Mesendoderm (in vitro differentiated cells): ENCODE results near the gene CCDC81.

Experiments
- DNase-seq: peaks from one replicate; pipeline ENCODE4 v3.0.0; 2013
- H2AK5ac ChIP-seq: 2 replicates; pipeline ENCODE4 v1.6.1; 2013; ENCODE audit warnings: low read length, inconsistent platforms
- H2BK120ac ChIP-seq: 2 replicates; pipeline ENCODE4 v1.6.1; 2013; ENCODE audit warnings: low read depth, mild to moderate bottlenecking, low read length, moderate library complexity, mixed read lengths
- H2BK15ac ChIP-seq: replicated peaks from 2 replicates; pipeline ENCODE4 v1.6.1; 2013; ENCODE audit warnings: low read depth, mild to moderate bottlenecking, moderate library complexity
- H2BK5ac ChIP-seq: 2 replicates; pipeline ENCODE4 v1.6.1; 2013; ENCODE audit warnings: low read length, inconsistent platforms
- H3K18ac ChIP-seq: 2 replicates; pipeline ENCODE4 v1.6.1; 2013; ENCODE audit warnings: mild to moderate bottlenecking, low read length, mixed read lengths
- H3K23ac ChIP-seq: one replicate; pipeline ENCODE4 v1.6.1; 2013; ENCODE audit warnings: low read length
- H3K27ac ChIP-seq: 2 replicates; pipeline ENCODE4 v1.5.1; 2013; ENCODE audit warnings: low read depth, mild to moderate bottlenecking, inconsistent platforms, low read length, moderate library complexity
- H3K27me3 ChIP-seq: 2 replicates; pipeline ENCODE4 v1.6.1; 2013; ENCODE audit warnings: low read length, control low read depth, mild to moderate bottlenecking, inconsistent platforms; ENCODE audit not compliant: insufficient read depth, poor library complexity
- H3K36me3 ChIP-seq: 2 replicates; pipeline ENCODE4 v1.6.1; 2013; ENCODE audit warnings: low read length, inconsistent platforms; ENCODE audit not compliant: control insufficient read depth, insufficient read depth
- H3K4ac ChIP-seq: one replicate; pipeline ENCODE4 v1.6.1; 2013; ENCODE audit warnings: low read depth, mild to moderate bottlenecking, low read length, moderate library complexity
- H3K4me1 ChIP-seq: 2 replicates; pipeline ENCODE4 v1.6.1; 2013; ENCODE audit warnings: low read depth, low read length, inconsistent platforms; ENCODE audit not compliant: control insufficient read depth
- H3K4me2 ChIP-seq: 2 replicates; pipeline ENCODE4 v1.6.1; 2013; ENCODE audit warnings: low read length
- H3K4me3 ChIP-seq: 2 replicates; pipeline ENCODE4 v1.5.1; 2013; ENCODE audit warnings: mild to moderate bottlenecking, low read length
- H3K56ac ChIP-seq: one replicate; pipeline ENCODE4 v1.6.1; 2013; ENCODE audit warnings: low read length
- H3K79me1 ChIP-seq: 2 replicates; pipeline ENCODE4 v1.6.1; 2013; ENCODE audit warnings: low read length, inconsistent platforms
- H3K79me2 ChIP-seq: 2 replicates; pipeline ENCODE4 v1.6.1; 2013; ENCODE audit warnings: mild to moderate bottlenecking, low read length; ENCODE audit not compliant: control insufficient read depth, insufficient read depth
- H3K9ac ChIP-seq: 2 replicates; pipeline ENCODE4 v1.6.1; 2013; ENCODE audit warnings: low read length, inconsistent platforms
- H4K5ac ChIP-seq: one replicate; pipeline ENCODE4 v1.6.1; 2013; ENCODE audit warnings: low read length
- H4K8ac ChIP-seq: one replicate; pipeline ENCODE4 v1.6.1; 2013; ENCODE audit warnings: low read depth, mild to moderate bottlenecking, control low read depth, low read length, moderate library complexity
- WGBS: extraction: QIAGEN DNeasy Blood & Tissue Kit; methylation state at CpG from one replicate; pipeline ENCODE4 v1.1.7; 2013; ENCODE audit warnings: low lambda C conversion rate, missing lambda C conversion rate; ENCODE audit not compliant: insufficient coverage; ENCODE audit errors: extremely low coverage; 5-methylcytosine and 5-hydroxymethylcytosine counted together

The CCDC81 gene

DNA sequence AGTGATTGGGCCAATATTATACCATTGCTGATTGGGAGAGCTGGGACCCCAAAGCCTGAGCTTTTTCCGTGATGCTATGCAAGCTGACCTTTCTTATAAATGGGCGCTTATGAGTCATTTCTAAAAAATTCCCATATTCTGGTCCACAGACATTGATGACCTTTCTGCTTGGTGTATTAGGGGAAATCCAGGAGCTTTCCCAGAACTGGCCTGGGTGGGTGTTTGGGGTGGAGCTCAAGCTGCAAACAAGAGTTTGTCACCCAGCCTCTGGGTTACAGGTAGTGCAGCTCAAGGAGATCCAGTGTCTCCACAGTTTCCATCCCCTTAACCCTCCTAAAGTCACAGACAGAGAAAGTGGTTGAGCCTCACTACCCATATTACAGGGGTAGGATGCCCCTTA, 67.7 kb downstream of the CCDC81 start:
- Histone ChIP-seq H2AK5ac (no peak overlapping the region), H2BK15ac (no peak overlapping the region), H3K36me3 (no peaks in the 10 kb centered on the region), H3K79me2 (no peaks in the 10 kb centered on the region), H3K4me2 (no peak overlapping the region), H3K23ac (no peak overlapping the region), H3K27ac (no peak overlapping the region), H3K4ac (no peak overlapping the region), H3K4me1 (no peaks in the 10 kb centered on the region), H2BK120ac (no peak overlapping the region), H3K18ac (no peak overlapping the region), H3K27me3 (no peaks in the 10 kb centered on the region), H3K79me1 (no peaks in the 10 kb centered on the region), H2BK5ac (no peak overlapping the region), H3K56ac (no peak overlapping the region), H3K9ac (no peak overlapping the region), H4K8ac (no peak overlapping the region), H3K4me3 (no peak overlapping the region), H4K5ac (no peak overlapping the region)
- DNase-seq = no peak
- WGBS = no CpG with 5 or more reads among the region's 2 CpGs

DNA sequence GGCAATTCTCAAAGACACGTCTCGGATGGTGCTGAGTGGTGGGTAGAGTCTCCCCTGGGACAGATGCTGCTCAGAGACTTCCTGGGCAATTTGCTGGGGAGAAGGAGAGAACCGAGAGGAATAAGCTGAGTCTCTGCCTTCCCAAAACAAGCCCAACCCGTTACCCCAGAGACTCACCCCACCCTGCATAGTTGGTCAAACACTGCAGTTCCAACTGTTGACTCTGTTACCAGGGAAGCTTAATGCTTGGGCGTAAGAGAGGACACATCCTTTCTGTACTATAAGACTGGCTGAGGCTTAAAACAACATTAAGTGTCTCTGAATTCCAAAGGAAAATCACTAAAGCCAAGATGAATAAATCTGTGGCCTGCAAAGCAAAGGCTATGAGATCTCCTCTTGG, 68.1 kb downstream of the CCDC81 start:
- H3K27ac ChIP-seq = no peak overlapping the region
- H3K23ac ChIP-seq = no peak overlapping the region
- H3K9ac ChIP-seq = no peak overlapping the region
- no peak overlapping the region for H2BK120ac ChIP-seq
- no peak overlapping the region for H3K4me2 ChIP-seq
- H3K79me1 ChIP-seq = no peaks in the 10 kb centered on the region
- H3K18ac ChIP-seq = no peak overlapping the region
- no peak overlapping the region for H3K4ac ChIP-seq
- H3K4me3 ChIP-seq = no peak overlapping the region
- no peak overlapping the region for H2BK15ac ChIP-seq
- no peak overlapping the region for H4K8ac ChIP-seq
- no peak overlapping the region for H3K56ac ChIP-seq
- no peak overlapping the region for H2BK5ac ChIP-seq
- H3K27me3 ChIP-seq = no peaks in the 10 kb centered on the region
- H3K36me3 ChIP-seq = no peaks in the 10 kb centered on the region
- no peak overlapping the region for H4K5ac ChIP-seq
- H2AK5ac ChIP-seq = no peak overlapping the region
- no CpG with 5 or more reads among the region's 5 CpGs for WGBS
- H3K79me2 ChIP-seq = no peaks in the 10 kb centered on the region
- DNase-seq = no peak
- H3K4me1 ChIP-seq = no peaks in the 10 kb centered on the region

DNA sequence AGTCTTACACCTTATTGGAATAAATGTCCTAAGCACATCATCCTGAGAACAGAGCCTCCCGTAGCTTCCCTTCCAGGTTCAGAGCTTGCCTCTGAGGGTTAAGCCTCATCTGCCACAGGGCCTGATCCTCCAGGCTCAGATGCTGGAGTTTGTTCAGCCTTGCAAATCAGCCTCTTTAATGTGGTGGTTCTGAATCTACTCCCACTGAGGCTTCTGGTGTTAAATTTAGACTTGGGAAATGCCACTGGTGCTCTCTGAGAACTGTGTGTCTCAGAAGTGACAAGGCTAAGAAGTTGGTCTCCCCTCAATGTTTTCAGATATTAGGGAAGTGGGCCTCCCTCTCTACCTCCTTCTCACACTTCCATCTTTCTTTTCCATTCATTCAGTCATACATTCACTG, 68.7 kb downstream of the CCDC81 start:
- Histone ChIP-seq H2AK5ac (no peak overlapping the region), H3K9ac (no peak overlapping the region), H3K23ac (no peak overlapping the region), H4K8ac (no peak overlapping the region), H3K79me1 (no peaks in the 10 kb centered on the region), H3K79me2 (no peaks in the 10 kb centered on the region), H3K18ac (no peak overlapping the region), H3K27ac (no peak overlapping the region), H2BK120ac (no peak overlapping the region), H3K56ac (no peak overlapping the region), H4K5ac (no peak overlapping the region), H3K36me3 (no peaks in the 10 kb centered on the region), H3K27me3 (no peaks in the 10 kb centered on the region), H3K4me1 (no peaks in the 10 kb centered on the region), H2BK15ac (no peak overlapping the region), H3K4me3 (no peak overlapping the region), H2BK5ac (no peak overlapping the region), H3K4ac (no peak overlapping the region), H3K4me2 (no peak overlapping the region)
- no CpG with 5 or more reads among the region's 1 CpG for WGBS
- DNase-seq = no peak

DNA sequence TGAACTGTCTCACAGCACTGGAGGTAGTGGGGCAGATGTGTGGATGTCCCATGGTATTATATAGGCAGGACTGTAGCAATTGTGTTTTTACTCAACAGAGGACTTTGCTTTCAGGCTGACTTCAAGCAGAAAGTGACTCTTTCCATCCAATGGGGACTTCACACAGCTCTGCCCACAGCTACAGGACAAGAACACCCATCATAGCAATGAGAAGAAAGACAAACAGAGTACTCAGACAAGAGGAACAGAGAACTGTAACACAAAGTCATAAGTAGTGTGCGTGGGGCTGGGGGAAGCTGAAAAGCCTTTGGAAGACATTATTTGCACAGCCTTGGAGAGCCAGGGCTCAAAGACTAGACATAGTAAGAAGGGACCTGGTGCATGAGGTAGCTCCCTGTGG, 70.3 kb downstream of the CCDC81 start:
- H3K27ac ChIP-seq = no peak overlapping the region
- no peak overlapping the region for H4K5ac ChIP-seq
- H3K56ac ChIP-seq = no peak overlapping the region
- no peak overlapping the region for H2BK15ac ChIP-seq
- H3K4me3 ChIP-seq = no peak overlapping the region
- H3K18ac ChIP-seq = no peak overlapping the region
- H4K8ac ChIP-seq = no peak overlapping the region
- WGBS = no CpG with 5 or more reads among the region's 1 CpG
- H3K4me1 ChIP-seq = no peaks in the 10 kb centered on the region
- no peak overlapping the region for H2BK5ac ChIP-seq
- H2BK120ac ChIP-seq = no peak overlapping the region
- no peaks in the 10 kb centered on the region for H3K79me2 ChIP-seq
- no peak overlapping the region for H3K9ac ChIP-seq
- H3K27me3 ChIP-seq = no peaks in the 10 kb centered on the region
- H3K79me1 ChIP-seq = no peaks in the 10 kb centered on the region
- no peak overlapping the region for H3K23ac ChIP-seq
- H3K4ac ChIP-seq = no peak overlapping the region
- H3K4me2 ChIP-seq = no peak overlapping the region
- DNase-seq = no peak
- no peaks in the 10 kb centered on the region for H3K36me3 ChIP-seq
- H2AK5ac ChIP-seq = no peak overlapping the region

DNA sequence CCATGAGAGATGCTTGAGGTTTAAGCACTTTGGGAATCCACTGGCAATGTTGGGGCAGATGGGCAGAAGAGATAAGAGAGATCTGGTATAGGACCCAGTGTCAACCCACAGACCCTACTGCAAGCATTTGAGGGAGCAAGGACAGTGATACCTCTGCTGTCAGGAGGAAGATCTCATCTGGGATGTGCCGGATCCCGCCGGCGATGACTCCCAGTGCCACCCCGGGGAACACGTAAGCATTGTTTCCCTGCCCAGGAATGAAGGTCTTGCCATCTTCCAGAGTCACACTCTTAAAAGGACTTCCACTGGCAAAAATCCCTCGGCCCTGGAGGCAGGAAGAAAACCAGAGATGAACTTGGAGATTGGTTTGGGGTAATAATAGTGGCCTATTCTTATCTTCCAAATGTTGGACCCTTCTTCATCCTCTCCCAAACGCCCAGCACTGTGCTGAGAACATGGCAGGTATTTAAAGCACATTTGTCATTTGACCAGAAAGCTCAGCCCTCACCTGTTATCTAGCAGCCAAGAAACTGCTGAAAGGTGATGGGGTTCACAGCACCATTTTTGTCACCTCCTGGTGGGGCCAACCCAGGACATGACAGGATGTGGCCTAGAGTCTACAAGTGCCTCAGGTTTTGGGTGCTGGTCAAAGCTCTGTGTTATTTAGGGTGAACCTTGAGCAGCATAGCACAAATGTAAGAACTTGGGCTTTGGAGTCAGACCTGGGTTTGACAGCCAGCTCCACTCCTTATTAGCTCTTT, 71.7 kb downstream of the CCDC81 start:
- Histone ChIP-seq H3K36me3 (no peaks in the 10 kb centered on the region), H2AK5ac (no peak overlapping the region), H3K4me3 (no peak overlapping the region), H3K79me1 (no peaks in the 10 kb centered on the region), H3K4me2 (no peak overlapping the region), H3K23ac (no peak overlapping the region), H3K27me3 (no peaks in the 10 kb centered on the region), H2BK5ac (no peak overlapping the region), H4K5ac (no peak overlapping the region), H3K56ac (no peak overlapping the region), H2BK15ac (no peak overlapping the region), H2BK120ac (no peak overlapping the region), H3K18ac (no peak overlapping the region), H3K79me2 (no peaks in the 10 kb centered on the region), H3K4ac (no peak overlapping the region), H3K27ac (no peak overlapping the region), H4K8ac (no peak overlapping the region), H3K9ac (no peak overlapping the region), H3K4me1 (no peaks in the 10 kb centered on the region)
- no peak for DNase-seq
- no CpG with 5 or more reads among the region's 8 CpGs for WGBS

DNA sequence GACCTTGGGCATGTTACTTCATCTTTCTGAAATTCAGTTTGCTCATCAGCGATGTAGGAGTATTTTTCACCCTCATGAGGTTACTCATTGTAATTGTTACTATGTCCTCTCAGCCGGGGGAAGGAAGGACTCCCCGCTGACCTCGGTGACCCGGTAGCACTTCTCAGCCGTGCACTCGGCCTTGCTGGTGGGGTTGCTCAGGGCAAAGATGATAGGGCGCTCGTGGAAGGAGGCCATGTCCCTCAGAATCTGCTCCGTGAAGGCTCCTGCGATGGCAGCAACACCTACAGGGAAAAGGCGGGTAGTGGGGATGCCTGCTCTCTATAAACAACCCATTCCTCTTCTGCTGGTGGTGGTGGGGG, 72.2 kb downstream of the CCDC81 start:
- Histone ChIP-seq H3K27ac (no peak overlapping the region), H4K8ac (no peak overlapping the region), H3K27me3 (no peaks in the 10 kb centered on the region), H3K9ac (no peak overlapping the region), H3K4me3 (no peak overlapping the region), H3K23ac (no peak overlapping the region), H3K18ac (no peak overlapping the region), H3K4me2 (no peak overlapping the region), H2BK15ac (no peak overlapping the region), H2BK5ac (no peak overlapping the region), H3K79me1 (no peaks in the 10 kb centered on the region), H3K79me2 (no peaks in the 10 kb centered on the region), H3K56ac (no peak overlapping the region), H2BK120ac (no peak overlapping the region), H4K5ac (no peak overlapping the region), H3K36me3 (no peaks in the 10 kb centered on the region), H2AK5ac (no peak overlapping the region), H3K4ac (no peak overlapping the region), H3K4me1 (no peaks in the 10 kb centered on the region)
- DNase-seq = no peak
- no CpG with 5 or more reads among the region's 12 CpGs for WGBS
